ENCODE measurements around the gene AKT1S1.

- TF ChIP-seq EZH2phosphoT487 (IDR thresholded peaks at IDR 0.05; ENCODE audit: low read depth, severe bottlenecking, unreplicated experiment) (no peak), EZH2 (IDR thresholded peaks at IDR 0.05; ENCODE audit: borderline replicate concordance) (no peak)
- TF ChIP-seq, protein P1, sequence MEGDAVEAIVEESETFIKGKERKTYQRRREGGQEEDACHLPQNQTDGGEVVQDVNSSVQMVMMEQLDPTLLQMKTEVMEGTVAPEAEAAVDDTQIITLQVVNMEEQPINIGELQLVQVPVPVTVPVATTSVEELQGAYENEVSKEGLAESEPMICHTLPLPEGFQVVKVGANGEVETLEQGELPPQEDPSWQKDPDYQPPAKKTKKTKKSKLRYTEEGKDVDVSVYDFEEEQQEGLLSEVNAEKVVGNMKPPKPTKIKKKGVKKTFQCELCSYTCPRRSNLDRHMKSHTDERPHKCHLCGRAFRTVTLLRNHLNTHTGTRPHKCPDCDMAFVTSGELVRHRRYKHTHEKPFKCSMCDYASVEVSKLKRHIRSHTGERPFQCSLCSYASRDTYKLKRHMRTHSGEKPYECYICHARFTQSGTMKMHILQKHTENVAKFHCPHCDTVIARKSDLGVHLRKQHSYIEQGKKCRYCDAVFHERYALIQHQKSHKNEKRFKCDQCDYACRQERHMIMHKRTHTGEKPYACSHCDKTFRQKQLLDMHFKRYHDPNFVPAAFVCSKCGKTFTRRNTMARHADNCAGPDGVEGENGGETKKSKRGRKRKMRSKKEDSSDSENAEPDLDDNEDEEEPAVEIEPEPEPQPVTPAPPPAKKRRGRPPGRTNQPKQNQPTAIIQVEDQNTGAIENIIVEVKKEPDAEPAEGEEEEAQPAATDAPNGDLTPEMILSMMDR (IDR thresholded peaks at IDR 0.05; ENCODE audit: poor library complexity): no peak
Observed at GRCh38 chr19:49851456-49852259, 25.5 kb downstream of the AKT1S1 start.
